GM10847 (cell line): Measurements from ENCODE around the gene RSPRY1.

ENCODE experiments used
- POLR2A ChIP-seq: IDR thresholded peaks from 2 replicates; pipeline ENCODE4 v1.6.1; 2011; ENCODE audit not compliant: insufficient read length; ENCODE audit errors: extremely low read depth

The RSPRY1 gene

GRCh38 chr16:57192720-57193486 is 6.8 kb downstream of the RSPRY1 start:
- TF ChIP-seq POLR2A: no peak

GRCh38 chr16:57194512-57194911 is 8.4 kb downstream of the RSPRY1 start:
- TF ChIP-seq POLR2A: no peak

- no peak for TF ChIP-seq POLR2A
These were observed 10.2 kb downstream of the RSPRY1 start for GRCh38 chr16:57196286-57196685.

GRCh38 chr16:57196753-57197152 is 10.6 kb downstream of the RSPRY1 start:
- TF ChIP-seq POLR2A: no peak

GRCh38 chr16:57202095-57202886 is 16.2 kb downstream of the RSPRY1 start:
- TF ChIP-seq POLR2A: no peak

GRCh38 chr16:57203451-57203850 is 17.3 kb downstream of the RSPRY1 start:
- no peak for TF ChIP-seq POLR2A

GRCh38 chr16:57204675-57205074 is 18.5 kb downstream of the RSPRY1 start:
- no peak for TF ChIP-seq POLR2A

- no peak for TF ChIP-seq POLR2A
These were observed 22.8 kb downstream of the RSPRY1 start for GRCh38 chr16:57208926-57209325.

- TF ChIP-seq POLR2A: no peak
These were observed 23.7 kb downstream of the RSPRY1 start for GRCh38 chr16:57209780-57210179.

GRCh38 chr16:57213462-57213861 is 27.3 kb downstream of the RSPRY1 start:
- no peak for TF ChIP-seq POLR2A

GRCh38 chr16:57216968-57217367 is 30.8 kb downstream of the RSPRY1 start:
- no peak for TF ChIP-seq POLR2A

- no peak for TF ChIP-seq POLR2A
These were observed 36.9 kb downstream of the RSPRY1 start for GRCh38 chr16:57223057-57223456.

- no peak for TF ChIP-seq POLR2A
These were observed 38.7 kb downstream of the RSPRY1 start for GRCh38 chr16:57224651-57225335.

- TF ChIP-seq POLR2A: no peak
These were observed 39.8 kb downstream of the RSPRY1 start for GRCh38 chr16:57225978-57226377.

- TF ChIP-seq POLR2A: no peak
These were observed 40.8 kb downstream of the RSPRY1 start for GRCh38 chr16:57226701-57227621.
